ENCODE measurements around the gene EIF1. TPM values are rescaled to one million over a fixed set of nuclear protein-coding genes. Genes with fewer than 3 reads are reported as not detected.

The EIF1 gene
- total and polyA plus RNA-seq, 2 experiments from 2014 or later, result 272 to 603 TPM

GRCh38 chr17:41659427-41660212 is 29.1 kb upstream of the EIF1 start:
- no peaks in the 10 kb centered on the region for H3K9me2 ChIP-seq (ENCODE audit: insufficient read depth)
- H4K20me1 ChIP-seq (replicated peaks; ENCODE audit: insufficient read depth), result no peaks in the 10 kb centered on the region
- no peak overlapping the region for H3K27ac ChIP-seq (ENCODE audit: low read depth)
- no peak for TF ChIP-seq ZNF114 (CRISPR knock-in tag; IDR thresholded peaks at IDR 0.05)
- no peak for TF ChIP-seq CREB1 (CRISPR knock-in tag; IDR thresholded peaks at IDR 0.05; ENCODE audit: low read depth)
- TF ChIP-seq EZH2 (IDR thresholded peaks at IDR 0.05; ENCODE audit: low read depth, unreplicated experiment), result no peak
- no peak for TF ChIP-seq ZNF331 (CRISPR knock-in tag; IDR thresholded peaks at IDR 0.05; ENCODE audit: low read depth)
- TF ChIP-seq STAT1 (IDR thresholded peaks at IDR 0.05; ENCODE audit: unreplicated experiment), result no peak
- TF ChIP-seq ZNF462 (CRISPR knock-in tag; IDR thresholded peaks at IDR 0.05), result no peak
- no peak for TF ChIP-seq POLR2AphosphoS5 (IDR thresholded peaks at IDR 0.05; ENCODE audit: low read depth)
- TF ChIP-seq JUNB (IDR thresholded peaks at IDR 0.05; ENCODE audit: unreplicated experiment), result no peak
- TF ChIP-seq REST (IDR thresholded peaks at IDR 0.05; ENCODE audit: unreplicated experiment), result no peak
- TF ChIP-seq ETS1 (IDR thresholded peaks at IDR 0.05), result no peak
- TF ChIP-seq NANOG (IDR thresholded peaks at IDR 0.05; ENCODE audit: borderline replicate concordance), result no peak
- TF ChIP-seq EZH2phosphoT487 (IDR thresholded peaks at IDR 0.05; ENCODE audit: unreplicated experiment), result no peak
- TF ChIP-seq CTCF (conservative IDR thresholded peaks at IDR 0.05; ENCODE audit: low read depth in 2 of 2), result no peak
- H3K4me2 ChIP-seq, result no peak overlapping the region
- Mint-ChIP-seq H3K27ac (no peak overlapping the region), H3K4me3 (no peak overlapping the region), H3K36me3 (ENCODE audit: low read depth) (no peaks in the 10 kb centered on the region), H3K27me3 (ENCODE audit: insufficient read depth, low read depth, poor library complexity) (peaks cover 17% of the 10 kb centered on the region), H3K9me3 (no peaks in the 10 kb centered on the region), H3K4me1 (peaks cover 20% of the 10 kb centered on the region)
- DNase-seq (ENCODE audit: low spot score), result no peak
- no peak overlapping the region for H2AFZ ChIP-seq
- no peaks in the 10 kb centered on the region for H3K79me2 ChIP-seq (replicated peaks; ENCODE audit: insufficient read depth)
- no peaks in the 10 kb centered on the region for H3F3A ChIP-seq (replicated peaks; ENCODE audit: low read depth)
- ATAC-seq, result no peak
- no peak overlapping the region for H3K4me3 ChIP-seq
- peaks cover 5% of the 10 kb centered on the region for H3K4me1 ChIP-seq (ENCODE audit: insufficient read depth)
- H3K27me3 ChIP-seq (ENCODE audit: insufficient read depth), result no peaks in the 10 kb centered on the region
- H3K36me3 ChIP-seq (ENCODE audit: insufficient read depth), result no peaks in the 10 kb centered on the region

Data from GM23338 (cell line).